HG03442 (cell line): ENCODE data around the gene UNKL.

ENCODE experiments used
- ATAC-seq: cut with Tn5 transposase; IDR thresholded peaks from one replicate; pipeline ENCODE4 v1.9.1; 2021; ENCODE audit warnings: mild to moderate bottlenecking, moderate library complexity; ENCODE audit not compliant: unreplicated experiment

The UNKL gene, protein sequence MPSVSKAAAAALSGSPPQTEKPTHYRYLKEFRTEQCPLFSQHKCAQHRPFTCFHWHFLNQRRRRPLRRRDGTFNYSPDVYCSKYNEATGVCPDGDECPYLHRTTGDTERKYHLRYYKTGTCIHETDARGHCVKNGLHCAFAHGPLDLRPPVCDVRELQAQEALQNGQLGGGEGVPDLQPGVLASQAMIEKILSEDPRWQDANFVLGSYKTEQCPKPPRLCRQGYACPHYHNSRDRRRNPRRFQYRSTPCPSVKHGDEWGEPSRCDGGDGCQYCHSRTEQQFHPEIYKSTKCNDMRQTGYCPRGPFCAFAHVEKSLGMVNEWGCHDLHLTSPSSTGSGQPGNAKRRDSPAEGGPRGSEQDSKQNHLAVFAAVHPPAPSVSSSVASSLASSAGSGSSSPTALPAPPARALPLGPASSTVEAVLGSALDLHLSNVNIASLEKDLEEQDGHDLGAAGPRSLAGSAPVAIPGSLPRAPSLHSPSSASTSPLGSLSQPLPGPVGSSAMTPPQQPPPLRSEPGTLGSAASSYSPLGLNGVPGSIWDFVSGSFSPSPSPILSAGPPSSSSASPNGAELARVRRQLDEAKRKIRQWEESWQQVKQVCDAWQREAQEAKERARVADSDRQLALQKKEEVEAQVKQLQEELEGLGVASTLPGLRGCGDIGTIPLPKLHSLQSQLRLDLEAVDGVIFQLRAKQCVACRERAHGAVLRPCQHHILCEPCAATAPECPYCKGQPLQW

DNA sequence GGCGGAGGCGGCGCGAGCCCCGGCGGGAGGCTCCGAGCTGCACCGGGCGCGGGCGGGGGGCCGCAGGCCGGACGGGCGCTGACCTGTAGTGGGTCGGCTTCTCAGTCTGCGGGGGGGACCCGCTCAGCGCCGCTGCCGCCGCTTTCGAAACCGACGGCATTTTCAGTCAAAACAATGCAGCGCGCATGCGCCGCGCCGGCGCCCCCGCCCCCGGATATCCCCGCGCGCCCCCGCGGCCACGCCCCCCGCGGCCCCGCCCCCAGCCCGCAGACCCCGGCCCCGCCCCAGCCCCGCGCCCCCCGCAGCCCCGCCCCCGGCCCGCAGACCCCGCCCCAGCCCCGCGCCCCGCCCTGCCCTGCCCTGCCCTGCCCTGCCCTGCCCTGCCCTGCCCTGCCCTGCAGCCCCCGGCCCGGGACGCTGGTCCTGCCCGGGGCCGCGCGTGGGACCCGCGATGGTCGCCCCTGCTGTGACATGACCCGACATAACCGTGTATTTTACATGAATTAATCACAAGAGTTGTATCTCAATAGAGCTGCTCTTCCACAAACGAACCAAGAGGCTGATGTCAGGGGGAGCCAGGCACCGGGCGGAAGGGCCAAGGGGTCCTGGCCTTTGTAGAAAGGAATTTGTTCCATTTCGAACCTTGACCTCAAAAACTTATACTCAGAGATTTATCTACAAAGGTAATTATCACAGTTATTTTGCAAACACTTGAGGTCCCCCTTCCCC is at the start of gene UNKL:
Gene UNKL, minus strand, starts transcription at position 173 of the 729 bp plus-strand sequence. Its CDS starts 13 bp downstream, at position 160.
- ATAC-seq: peak; percentile 60

- no peak for ATAC-seq
Observed at GRCh38 chr16:1461146-1461545, 46.6 kb upstream of the UNKL start.

GRCh38 chr16:1460602-1461138 is 46.2 kb upstream of the UNKL start:
- no peak for ATAC-seq

- no peak for ATAC-seq
Observed at GRCh38 chr16:1459967-1460366, 45.5 kb upstream of the UNKL start.

GRCh38 chr16:1458977-1459341 is 44.5 kb upstream of the UNKL start:
- no peak for ATAC-seq

DNA sequence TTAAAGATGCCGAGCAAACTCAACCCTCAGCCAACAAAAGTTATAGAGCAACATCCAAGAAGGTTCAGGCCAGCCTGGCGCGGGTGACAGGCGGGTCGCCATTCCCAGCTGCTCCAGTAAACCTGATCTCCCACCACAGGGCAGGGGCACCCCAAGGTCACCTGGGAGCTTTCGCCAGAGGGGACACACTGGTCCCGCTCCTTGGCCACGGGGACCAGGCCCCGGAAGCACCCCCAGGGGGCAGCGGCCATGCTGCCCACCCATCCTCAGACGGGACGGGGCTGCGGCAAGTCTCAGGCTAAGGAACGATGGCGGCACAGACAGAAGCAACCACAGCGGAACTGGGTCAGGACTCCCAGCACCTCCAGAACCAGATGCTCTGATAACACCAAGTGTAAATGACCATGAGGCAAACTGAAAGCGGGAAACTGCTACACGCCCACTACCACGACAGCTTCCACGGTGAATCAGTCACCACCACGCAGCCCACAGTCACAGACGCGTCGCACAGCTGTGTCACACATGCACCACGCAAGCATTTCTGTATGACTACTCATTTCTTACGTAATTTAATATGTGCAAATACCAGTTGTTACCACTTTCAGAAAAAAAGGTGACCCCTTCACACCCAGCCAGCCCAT is 44.0 kb upstream of the UNKL start:
- ATAC-seq: no peak

GRCh38 chr16:1457489-1458245 is 43.2 kb upstream of the UNKL start:
- no peak for ATAC-seq

GRCh38 chr16:1456951-1457350 is 42.4 kb upstream of the UNKL start:
- no peak for ATAC-seq

DNA sequence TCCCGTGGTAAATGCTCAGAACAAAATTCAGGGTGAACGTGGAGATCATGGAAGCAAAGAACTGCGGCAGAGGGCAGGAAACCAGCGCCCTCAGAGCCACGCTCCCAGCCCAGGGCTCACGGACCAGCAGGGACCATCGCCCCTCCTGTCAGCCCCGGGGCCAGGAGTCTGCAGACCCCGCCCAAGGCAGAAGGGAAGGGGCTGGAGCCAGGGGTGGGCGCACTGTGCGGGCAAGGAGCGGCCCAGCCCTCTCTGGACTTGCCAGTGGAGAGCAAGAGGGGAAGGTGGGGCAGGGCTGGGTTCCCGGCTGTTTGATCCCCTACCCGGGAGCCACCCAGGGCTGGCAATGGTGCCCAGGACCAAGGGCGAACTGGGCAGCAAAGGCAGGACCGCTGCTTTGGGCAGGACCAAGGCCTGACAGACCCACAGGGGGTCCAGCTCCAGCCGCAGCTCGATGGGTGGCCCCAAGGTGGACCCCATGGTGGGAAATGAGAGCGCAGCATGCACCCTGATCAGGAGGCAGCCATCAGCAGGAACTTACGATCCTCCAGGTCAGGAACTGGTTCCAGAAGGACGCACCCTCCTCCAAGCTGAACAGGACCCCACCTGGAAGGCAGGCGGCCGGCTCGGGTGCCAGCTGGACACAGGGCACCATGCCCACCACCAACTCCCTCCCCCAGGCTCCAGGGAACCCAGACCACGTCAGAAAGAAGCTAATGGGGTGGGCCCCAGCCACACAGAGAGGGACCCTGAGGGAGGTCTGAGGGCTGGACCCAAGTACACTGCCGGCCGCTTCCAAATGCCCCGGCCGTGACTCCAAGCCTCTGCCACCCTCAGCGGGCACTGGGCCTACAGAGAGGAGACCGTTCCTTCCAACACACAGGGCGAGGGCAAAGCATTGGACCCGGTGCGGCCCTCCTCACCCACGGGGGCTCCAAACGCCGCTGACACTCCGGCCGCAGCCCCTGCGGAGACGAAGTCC is 41.0 kb upstream of the UNKL start:
- ATAC-seq: no peak

DNA sequence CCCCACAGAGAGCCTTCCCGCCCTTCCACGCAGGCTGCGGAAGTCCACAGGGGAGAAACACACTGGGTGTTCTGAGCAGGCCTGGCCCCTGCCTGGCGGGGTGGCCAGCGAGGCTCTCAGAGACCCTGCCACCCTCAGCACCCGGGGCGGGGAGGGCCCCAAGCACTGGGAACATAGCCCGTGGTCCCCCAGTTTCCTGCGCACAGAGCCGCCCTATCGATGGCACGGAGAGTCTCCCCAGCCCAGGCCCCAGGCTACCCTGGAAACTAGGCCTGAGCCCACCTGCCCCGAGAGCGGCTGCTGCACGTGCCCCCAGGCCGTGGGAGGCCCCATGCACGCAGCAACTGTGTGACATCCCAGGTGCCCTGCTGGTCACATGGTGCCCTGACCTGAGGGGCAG is 40.1 kb upstream of the UNKL start:
- ATAC-seq: no peak

DNA sequence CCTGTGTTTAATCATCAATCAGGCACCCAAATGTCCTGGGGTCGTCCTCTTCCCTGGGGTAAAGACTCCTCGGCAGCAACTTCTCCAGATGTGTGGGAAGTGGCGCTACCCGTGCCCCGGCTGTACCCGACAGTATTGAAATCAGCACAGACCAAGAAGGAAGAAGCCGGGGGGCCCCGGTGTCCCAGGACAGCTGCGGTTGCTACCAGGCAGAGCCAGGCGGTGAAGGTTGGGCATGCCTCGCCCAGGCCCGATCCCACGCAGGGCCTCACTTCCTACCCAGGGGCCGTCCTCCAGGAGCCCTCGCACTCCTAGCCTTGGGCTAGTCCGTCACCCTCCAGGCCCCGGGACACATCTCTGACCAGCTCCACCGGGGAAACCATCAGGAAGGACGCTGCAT is 38.8 kb upstream of the UNKL start:
- ATAC-seq: no peak

DNA sequence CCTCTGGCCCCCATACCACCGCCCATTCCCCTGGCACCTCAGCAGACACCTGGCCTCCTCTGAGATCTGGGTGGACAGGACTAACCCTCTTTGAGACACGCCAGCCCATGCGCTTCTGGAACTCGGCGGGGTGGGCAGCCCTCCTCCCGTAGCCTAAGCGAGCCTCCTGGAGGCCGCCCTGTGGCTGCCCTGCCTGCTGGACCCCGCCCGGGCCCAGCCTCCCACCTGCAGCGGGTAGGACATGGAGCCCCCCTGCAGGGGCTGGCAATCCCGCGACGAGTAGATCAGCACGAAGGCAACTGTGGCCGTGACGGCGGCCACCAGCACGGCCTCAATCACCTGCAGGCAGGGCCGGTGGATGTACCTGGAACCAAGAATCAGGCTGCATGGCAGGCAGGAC is 38.0 kb upstream of the UNKL start:
- ATAC-seq: no peak

- no peak for ATAC-seq
Observed at GRCh38 chr16:1451702-1452392, 37.3 kb upstream of the UNKL start.

GRCh38 chr16:1450841-1451240 is 36.3 kb upstream of the UNKL start:
- no peak for ATAC-seq

DNA sequence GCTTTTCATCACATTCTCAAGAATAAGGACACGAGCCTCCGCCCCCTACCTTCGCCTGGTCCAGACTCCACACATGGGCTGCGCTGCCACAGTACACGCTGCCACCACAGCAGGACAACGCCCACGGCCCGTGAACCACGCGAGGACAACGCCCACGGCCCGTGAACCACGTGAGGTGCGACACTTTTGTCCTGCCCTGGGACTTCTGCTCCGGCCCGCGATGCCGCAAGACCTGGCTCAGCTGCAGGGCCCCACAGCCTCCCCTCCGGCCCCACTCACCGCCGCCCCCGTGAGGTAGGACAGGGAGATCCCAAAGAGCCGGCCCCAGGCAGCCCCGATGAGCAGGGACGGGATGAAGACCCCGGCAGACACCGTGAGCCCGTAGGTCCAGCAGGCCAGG is 35.7 kb upstream of the UNKL start:
- no peak for ATAC-seq

DNA sequence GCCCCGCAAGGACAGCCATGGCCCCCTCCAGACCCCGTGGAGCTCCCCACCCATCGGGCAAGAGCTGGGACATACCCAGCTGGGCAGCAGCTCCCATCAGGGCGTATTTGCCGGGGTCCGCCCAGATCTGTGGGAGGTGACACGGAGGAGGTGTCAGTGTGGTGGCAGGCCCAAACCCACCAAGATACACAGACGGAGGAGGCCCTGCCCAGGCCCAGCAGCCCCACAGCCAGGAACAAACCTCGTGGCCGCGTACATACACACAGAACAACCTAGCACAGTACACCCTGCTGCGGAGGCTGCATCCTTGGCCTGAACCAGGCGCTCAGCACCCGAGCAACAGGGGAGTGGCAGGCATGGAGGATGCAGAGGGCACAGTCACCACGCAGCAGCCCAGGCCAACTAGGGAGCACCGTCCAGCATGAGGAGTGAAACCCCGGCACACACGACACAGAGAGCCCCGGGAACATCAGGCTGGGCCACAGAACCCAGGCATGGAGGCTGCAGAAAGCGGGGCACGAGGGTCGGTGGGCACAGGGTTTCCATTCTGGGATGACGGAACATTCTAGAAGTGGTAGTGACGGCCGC is 34.8 kb upstream of the UNKL start:
- no peak for ATAC-seq

DNA sequence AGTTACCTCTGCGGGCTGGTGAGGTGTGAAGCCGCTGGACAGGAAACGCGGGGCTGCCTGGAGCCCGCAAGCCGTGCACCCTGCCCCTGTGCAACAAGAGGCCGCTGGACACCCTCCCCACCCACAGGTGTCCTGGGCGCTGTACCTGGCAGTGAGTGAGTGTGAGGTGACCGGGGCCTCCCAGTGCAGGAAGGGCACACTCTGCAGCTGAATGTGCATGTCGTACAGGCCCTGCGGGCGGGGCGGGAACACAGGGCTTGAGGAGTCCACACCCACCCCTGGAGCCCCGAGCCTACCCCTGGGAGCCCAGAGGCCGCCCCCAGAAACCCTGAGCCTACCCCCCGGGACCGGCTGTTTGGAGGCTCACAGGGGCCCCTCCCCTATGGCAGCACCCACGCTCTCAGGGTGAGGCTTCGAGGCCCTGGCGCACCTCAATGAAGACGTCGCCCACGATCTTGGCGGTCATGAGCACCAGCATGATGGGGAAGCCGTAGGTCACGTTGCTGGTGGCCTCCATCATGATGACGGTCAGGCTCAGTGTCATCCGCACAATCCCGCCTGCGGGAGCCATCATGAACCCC is 34.1 kb upstream of the UNKL start:
- no peak for ATAC-seq

DNA sequence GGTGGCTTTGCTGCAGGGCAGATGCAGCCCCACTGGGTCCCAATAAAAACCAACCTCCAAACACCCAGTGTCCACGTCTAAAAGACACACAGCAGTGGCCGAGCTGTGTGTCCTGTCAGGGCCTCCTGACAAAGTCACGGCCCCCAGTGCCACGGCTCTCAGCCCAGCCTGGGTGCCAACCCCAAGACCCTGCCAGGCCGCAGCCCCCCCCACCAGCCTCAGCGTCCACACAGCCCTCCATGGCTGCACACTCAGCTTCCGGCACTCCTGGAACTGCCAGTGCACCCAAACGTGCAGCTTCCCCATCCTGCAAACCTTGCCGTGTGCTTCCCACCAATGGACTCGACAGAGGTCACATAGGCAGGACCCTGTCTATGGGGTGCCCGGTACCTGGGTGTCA is 33.5 kb upstream of the UNKL start:
- no peak for ATAC-seq
